HEK293T (cell line): ENCODE results near the gene KIF19.

ENCODE experiments used
- CTCF ChIA-PET: fragments of 350-600 bp; formaldehyde crosslinking; extraction: SDS; loops from one replicate; lab custom pipeline; 2021; ENCODE audit warnings: antibody characterized with exemption, inconsistent platforms; lab: Yijun Ruan, JAX
- POLR2A ChIA-PET: fragments of 350-600 bp; formaldehyde crosslinking; extraction: SDS; loops from one replicate; lab custom pipeline; 2020; ENCODE audit warnings: antibody characterized with exemption, inconsistent platforms; lab: Yijun Ruan, JAX
- DNase-seq: peaks from one replicate; pipeline ENCODE4 v3.0.0; 2012; ENCODE audit warnings: mixed read lengths; ENCODE audit errors: extremely low spot score
- ARNT ChIP-seq: fragments of 450-650 bp; IDR thresholded peaks from 2 replicates; pipeline ENCODE4 v1.6.1; 2017; ENCODE audit warnings: mild to moderate bottlenecking
- BHLHE40 ChIP-seq: fragments of 450-650 bp; IDR thresholded peaks from 2 replicates; pipeline ENCODE4 v1.6.1; 2016; ENCODE audit warnings: mild to moderate bottlenecking, moderate library complexity, borderline replicate concordance
- CTBP1 ChIP-seq: fragments of 450-650 bp; IDR thresholded peaks from 2 replicates; pipeline ENCODE4 v1.6.1; 2016; ENCODE audit warnings: borderline replicate concordance
- ELF4 ChIP-seq: fragments of 450-650 bp; IDR thresholded peaks from 2 replicates; pipeline ENCODE4 v1.6.1; 2017; ENCODE audit warnings: antibody characterized with exemption
- FOXA1 ChIP-seq: fragments of 450-650 bp; IDR thresholded peaks from 2 replicates; pipeline ENCODE4 v1.6.1; 2016; ENCODE audit warnings: mild to moderate bottlenecking
- FOXK2 ChIP-seq: fragments of 450-650 bp; IDR thresholded peaks from 2 replicates; pipeline ENCODE4 v1.6.1; 2016; ENCODE audit warnings: mild to moderate bottlenecking
- FOXM1 ChIP-seq: fragments of 450-650 bp; IDR thresholded peaks from 2 replicates; pipeline ENCODE4 v1.6.1; 2017; ENCODE audit warnings: mild to moderate bottlenecking, borderline replicate concordance
- HDGF ChIP-seq: fragments of 450-650 bp; IDR thresholded peaks from 2 replicates; pipeline ENCODE4 v1.6.1; 2017; ENCODE audit warnings: antibody characterized with exemption, borderline replicate concordance
- L3MBTL2 ChIP-seq: fragments of 450-650 bp; conservative IDR thresholded peaks from 2 replicates; pipeline ENCODE4 v1.6.1; 2016; ENCODE audit warnings: mild to moderate bottlenecking
- LEF1 ChIP-seq: fragments of 450-650 bp; IDR thresholded peaks from 2 replicates; pipeline ENCODE4 v1.6.1; 2017; ENCODE audit warnings: mild to moderate bottlenecking, borderline replicate concordance
- NFRKB ChIP-seq: fragments of 450-650 bp; IDR thresholded peaks from 2 replicates; pipeline ENCODE4 v1.6.1; 2016; ENCODE audit warnings: mild to moderate bottlenecking, moderate library complexity
- PKNOX1 ChIP-seq: fragments of 450-650 bp; IDR thresholded peaks from 2 replicates; pipeline ENCODE4 v1.6.1; 2016
- SP1 ChIP-seq: fragments of 450-650 bp; IDR thresholded peaks from 2 replicates; pipeline ENCODE4 v1.6.1; 2017
- SUZ12 ChIP-seq: fragments of 450-650 bp; IDR thresholded peaks from 2 replicates; pipeline ENCODE4 v1.6.1; 2016; ENCODE audit warnings: mild to moderate bottlenecking
- TARDBP ChIP-seq: fragments of 450-650 bp; IDR thresholded peaks from 2 replicates; pipeline ENCODE4 v1.6.1; 2016
- ZNF384 ChIP-seq: fragments of 450-650 bp; IDR thresholded peaks from 2 replicates; pipeline ENCODE4 v1.6.1; 2016

The KIF19 gene

DNA sequence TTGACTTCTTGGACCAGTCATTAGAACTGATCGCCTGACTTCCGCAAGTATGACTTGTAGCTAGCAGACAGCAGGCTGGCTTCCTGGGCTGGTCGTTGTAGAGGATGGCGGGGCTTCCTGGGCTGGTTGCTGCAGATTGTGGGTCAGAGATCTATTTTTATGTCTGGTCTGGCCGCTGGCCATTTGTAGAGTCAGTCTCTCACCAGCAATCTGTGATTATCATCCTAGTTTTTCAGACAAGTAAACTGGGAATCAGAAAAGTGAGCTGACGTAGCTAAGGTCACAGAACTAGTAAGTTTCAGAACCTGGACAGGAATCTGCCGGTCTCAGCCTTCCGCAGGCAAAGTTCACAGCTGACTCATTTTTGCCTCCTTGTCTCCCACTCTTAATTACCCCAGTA is 60.4 kb downstream of the KIF19 start:
- ChIA-PET POLR2A (interaction anchor here (1.0 kb wide), 1 partner anchor 8 kb away, joined by 3 read pairs; no protein-coding TSS in a partner anchor), CTCF (interaction anchor here (1.0 kb wide), 1 partner anchor 71 kb away, joined by 3 read pairs; no protein-coding TSS in a partner anchor)
- TF ChIP-seq NFRKB (no peak), ELF4 (no peak), SUZ12 (no peak), FOXA1 (no peak), TARDBP (no peak)
- DNase-seq = no peak

- no peak for DNase-seq
- ChIA-PET POLR2A (interaction anchor here (0.6 kb wide), 1 partner anchor 1203 kb away, joined by 3 read pairs; no protein-coding TSS in a partner anchor), CTCF (interaction anchor here (1.0 to 2.3 kb wide), 2 partner anchors 8 to 70 kb away, joined by 4 to 9 read pairs; no protein-coding TSS in a partner anchor)
- TF ChIP-seq SP1 (no peak), BHLHE40 (no peak), L3MBTL2 (no peak), ELF4 (no peak), FOXM1 (no peak), ARNT (no peak)
Measured at GRCh38 chr17:74387365-74388218, 61.6 kb downstream of the KIF19 start.

DNA sequence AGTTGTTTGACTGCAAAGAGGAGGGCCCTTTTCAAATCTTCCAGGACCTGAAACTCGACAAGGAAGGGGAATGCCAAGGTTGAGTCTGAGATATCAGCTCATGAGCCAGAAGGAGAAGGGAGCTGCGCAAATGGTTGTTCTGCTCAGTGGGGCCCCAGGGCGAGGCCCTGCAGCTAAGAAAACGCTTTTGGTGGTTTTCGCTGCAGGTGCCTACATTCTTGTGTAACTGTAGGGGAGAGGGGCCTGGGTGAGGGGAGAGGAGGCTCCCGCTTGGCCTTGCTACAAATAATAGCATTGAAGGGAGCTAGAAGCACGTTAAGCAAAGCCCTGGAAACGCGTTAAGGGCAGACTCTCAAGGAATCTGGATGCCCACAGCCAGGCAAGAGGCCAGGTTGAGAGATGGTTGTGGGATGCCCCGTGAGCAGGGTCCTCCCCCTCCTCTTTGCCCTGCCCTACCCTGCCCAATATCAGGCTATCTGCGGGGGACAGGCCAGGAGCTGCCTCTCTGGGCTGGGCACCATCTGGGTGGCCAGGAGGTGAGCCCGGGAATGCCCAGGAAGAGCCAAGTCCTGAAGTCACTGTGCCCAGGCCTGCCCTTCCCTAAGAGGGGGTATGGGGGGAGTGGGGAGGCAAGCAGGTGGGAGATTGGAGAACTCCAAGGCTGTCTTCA is 63.2 kb downstream of the KIF19 start:
- ChIA-PET CTCF (interaction anchor here (2.3 kb wide), 1 partner anchor 10 kb away, joined by 9 read pairs; no protein-coding TSS in a partner anchor), POLR2A (interaction anchor here (0.7 kb wide), 1 partner anchor 34 kb away, joined by 3 read pairs; no protein-coding TSS in a partner anchor)
- TF ChIP-seq FOXK2 = no peak
- TF ChIP-seq ZNF384 = no peak
- no peak for TF ChIP-seq CTBP1
- no peak for TF ChIP-seq SP1
- TF ChIP-seq ELF4 = no peak
- no peak for DNase-seq

DNA sequence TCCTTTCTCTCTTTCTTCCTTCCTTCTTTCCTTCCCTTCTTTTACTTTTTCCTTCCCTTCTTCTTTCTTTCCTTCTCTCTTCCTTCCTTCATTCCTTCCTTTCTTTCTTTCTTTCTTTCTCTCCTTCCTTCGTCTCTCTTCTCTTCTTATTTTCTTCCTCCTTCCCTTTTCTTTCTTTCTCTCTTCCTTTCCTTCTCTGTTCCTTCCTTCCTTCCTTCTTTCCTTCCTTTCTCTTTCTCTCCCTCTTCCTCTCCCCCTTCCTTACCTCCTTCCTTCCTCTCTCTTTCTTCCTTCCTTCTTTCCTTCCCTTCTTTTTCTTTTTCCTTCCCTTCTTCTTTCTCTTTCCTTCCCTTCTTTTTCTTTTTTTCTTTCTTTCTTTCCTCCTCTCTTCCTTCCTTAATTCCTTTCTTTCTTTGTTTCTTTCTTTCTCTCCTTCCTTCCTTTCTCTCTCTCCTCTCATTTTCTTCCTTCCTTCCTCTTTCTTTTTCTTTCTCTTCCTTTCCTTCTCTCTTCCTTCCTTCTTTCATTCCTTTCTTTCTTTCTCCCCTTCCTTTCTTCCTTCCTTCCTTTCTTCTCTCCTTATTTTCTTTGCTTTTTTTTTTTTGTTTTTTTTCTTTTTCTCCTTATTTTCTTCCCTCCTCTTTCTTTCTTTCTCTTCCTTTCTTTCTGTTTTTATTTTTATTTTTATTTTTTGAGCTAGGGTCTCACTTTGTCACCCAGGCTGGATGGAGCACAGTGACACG is 64.1 kb downstream of the KIF19 start:
- DNase-seq = no peak
- ChIA-PET POLR2A (no interaction called here), CTCF (no interaction called here)
- TF ChIP-seq SP1 (0 out of 2 replicates have a peak, but pooled peaks have one; percentile 9), PKNOX1 (no peak)

GRCh38 chr17:74390680-74391653 is 64.9 kb downstream of the KIF19 start:
- TF ChIP-seq SUZ12 (no peak), HDGF (no peak), TARDBP (no peak), CTBP1 (no peak), BHLHE40 (no peak), FOXK2 (no peak), L3MBTL2 (no peak), ELF4 (no peak), PKNOX1 (no peak)
- CTCF ChIA-PET = interaction anchor here (0.8 to 0.9 kb wide), 2 partner anchors 12 to 67 kb away, joined by 4 to 6 read pairs; no protein-coding TSS in a partner anchor
- no peak for DNase-seq
- POLR2A ChIA-PET = no interaction called here

- no peak for DNase-seq
- TF ChIP-seq PKNOX1 (no peak), HDGF (no peak), FOXA1 (no peak), NFRKB (no peak), CTBP1 (no peak), FOXK2 (no peak), L3MBTL2 (no peak), ZNF384 (no peak), ARNT (no peak), BHLHE40 (no peak), SP1 (no peak), SUZ12 (no peak), ELF4 (no peak), TARDBP (no peak), FOXM1 (no peak), LEF1 (no peak)
- POLR2A ChIA-PET = interaction anchor here (1.0 kb wide), 1 partner anchor 39 kb away, joined by 3 read pairs; no protein-coding TSS in a partner anchor
- CTCF ChIA-PET = interaction anchor here (0.8 to 0.9 kb wide), 2 partner anchors 13 to 66 kb away, joined by 4 to 6 read pairs; no protein-coding TSS in a partner anchor
Measured at GRCh38 chr17:74391771-74392170, 65.7 kb downstream of the KIF19 start.
